ENCODE data around the gene QSOX2.

Gene QSOX2

GRCh38 chr9:136235709-136236455, 9.7 kb downstream of the QSOX2 start:
- no peak for DNase-seq

DNA sequence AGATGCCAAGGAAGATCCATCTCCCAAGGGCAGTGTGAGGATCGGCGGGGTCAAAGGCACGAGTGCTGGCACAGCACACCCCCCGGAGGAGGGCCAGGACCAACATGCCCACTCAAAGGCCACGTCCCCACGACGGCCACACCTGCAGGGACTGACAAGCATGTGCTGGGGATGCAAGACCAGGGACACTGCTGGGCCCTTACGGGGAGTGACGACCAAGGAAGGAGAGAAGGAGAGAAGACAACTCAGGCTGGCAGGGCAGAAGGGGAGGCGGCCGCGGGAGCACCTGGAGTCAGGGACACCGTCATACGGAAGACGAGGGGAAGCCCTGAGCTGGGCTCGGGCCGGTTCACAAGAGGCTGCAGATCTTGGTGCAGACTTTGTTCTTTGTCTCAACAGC, 10.4 kb downstream of the QSOX2 start:
- DNase-seq, result no peak

DNA sequence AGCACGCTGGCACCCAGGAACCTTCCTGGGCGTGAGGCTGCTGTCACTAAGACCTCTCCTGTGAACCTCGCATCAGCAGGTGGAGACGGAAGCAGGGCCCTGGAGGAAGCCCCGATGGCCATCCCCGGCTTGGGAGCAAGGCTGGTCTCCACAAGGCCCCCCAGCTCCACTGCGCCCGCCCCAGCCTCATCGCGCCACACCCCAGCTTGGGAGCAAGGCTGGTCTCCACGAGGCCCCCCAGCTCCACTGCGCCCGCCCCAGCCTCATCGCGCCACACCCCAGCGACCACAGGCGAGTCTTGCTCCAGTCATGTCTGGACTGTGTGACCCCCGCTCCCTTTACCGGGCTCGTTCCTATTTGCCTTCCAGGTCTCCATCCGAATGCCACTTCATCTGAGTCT, 11.0 kb downstream of the QSOX2 start:
- no peak for DNase-seq

- no peak for DNase-seq
Measured at GRCh38 chr9:136233868-136234267, 11.7 kb downstream of the QSOX2 start.

DNA sequence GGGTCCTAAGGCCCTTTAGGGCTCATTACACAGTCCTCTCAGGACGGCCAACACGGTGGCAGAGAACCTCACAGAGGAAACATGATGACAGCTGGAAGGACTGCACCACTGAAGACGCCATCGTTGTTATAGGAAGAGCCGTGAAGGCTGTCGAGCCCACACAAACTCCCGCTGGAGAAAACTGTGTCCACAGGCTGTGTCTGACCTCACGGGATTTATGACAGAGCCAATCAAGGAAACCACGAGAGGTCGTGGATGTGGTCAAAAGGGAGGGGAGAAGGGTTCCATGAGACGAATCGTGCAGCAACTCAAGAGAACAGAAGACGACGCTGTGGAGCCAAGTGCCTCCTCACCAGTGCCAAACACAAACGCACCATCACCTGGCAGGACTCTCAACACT, 12.2 kb downstream of the QSOX2 start:
- DNase-seq, result no peak

DNA sequence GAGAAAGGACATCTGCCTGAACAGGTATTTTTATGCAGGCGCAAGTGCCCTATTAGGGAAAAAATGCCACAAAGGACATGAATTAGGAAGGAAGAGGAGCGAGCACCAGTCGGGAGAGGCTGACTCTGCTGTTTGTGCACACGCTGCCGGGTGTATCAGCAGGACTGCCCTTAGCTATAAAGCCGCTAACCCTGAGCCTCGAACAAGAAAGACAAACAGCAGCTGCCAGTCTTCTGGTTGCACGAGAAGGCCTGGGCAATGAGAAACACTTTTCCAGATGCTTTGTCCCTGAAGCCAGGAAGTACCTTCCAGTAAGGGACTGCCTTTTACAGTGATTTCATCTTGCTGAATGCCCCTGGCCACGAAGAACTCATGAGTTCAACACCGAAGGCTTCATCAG, 12.6 kb downstream of the QSOX2 start:
- no peak for DNase-seq

- no peak for DNase-seq
Measured at GRCh38 chr9:136231478-136232297, 13.9 kb downstream of the QSOX2 start.

- no peak for DNase-seq
Measured at GRCh38 chr9:136230773-136231172, 14.8 kb downstream of the QSOX2 start.

DNA sequence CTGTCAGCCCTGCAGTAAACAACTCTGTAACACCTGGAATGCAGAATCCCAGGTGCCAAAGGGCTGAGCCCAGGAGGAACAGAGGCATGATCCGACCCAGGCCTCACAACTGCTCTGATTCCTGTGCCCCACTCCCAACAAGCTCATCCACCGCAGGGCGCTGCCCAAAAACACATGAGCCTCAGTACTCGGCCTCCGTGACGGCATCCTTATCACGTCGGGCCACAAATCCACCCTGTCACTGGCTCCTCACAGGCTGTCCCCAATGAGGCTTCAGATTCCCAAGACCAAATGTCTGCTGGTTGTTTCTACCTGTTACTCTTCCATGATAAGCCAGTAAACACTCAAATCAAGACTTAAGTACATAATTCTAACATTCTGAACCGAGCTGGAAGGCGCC, 15.2 kb downstream of the QSOX2 start:
- no peak for DNase-seq

DNA sequence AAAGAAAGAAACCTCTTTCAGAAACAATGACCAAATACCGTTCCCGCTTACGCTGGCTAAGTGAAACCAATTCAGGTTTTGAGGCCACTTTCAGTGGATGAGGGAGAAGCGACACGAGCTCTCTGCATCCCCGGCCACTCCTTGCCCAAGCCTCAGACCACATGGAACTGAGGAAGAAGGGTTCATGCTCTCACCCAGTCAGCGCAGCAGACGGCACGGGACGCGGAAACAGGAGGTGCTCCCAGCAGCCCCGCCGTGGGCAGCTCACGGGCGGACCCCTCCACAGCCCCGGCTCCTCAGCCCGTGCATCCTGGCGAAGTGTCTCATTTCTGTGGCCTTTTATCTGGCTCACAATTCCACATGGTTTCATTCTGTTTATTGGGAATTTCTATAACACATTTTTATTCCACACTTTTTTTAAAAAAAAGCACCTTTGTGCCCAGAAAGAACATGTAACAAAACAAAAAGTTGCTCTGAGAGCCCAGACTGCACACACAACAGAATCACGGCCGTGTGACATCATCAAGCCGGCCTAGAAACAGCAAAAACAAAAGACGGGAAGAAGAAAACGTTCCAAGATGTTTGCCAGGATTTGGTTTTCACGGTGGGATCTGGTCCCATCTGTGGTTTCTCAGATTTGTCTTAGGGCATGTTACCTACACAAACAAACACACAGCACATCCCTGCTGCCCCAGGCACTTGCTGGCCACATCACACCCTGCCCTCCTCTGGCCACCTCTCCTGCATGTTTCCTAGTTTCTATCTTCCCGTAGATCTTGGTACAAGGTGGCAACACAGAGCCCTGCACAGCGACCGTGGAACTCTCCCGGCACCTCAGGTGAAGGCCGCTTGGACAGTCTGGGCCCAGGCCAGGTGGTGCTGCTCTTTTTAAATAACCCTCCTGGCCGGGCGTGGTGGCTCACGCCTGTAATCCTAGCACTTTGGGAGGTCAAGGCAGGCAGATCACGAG, 16.2 kb downstream of the QSOX2 start:
- no peak for DNase-seq

GRCh38 chr9:136228107-136228875, 17.3 kb downstream of the QSOX2 start:
- DNase-seq, result no peak

DNA sequence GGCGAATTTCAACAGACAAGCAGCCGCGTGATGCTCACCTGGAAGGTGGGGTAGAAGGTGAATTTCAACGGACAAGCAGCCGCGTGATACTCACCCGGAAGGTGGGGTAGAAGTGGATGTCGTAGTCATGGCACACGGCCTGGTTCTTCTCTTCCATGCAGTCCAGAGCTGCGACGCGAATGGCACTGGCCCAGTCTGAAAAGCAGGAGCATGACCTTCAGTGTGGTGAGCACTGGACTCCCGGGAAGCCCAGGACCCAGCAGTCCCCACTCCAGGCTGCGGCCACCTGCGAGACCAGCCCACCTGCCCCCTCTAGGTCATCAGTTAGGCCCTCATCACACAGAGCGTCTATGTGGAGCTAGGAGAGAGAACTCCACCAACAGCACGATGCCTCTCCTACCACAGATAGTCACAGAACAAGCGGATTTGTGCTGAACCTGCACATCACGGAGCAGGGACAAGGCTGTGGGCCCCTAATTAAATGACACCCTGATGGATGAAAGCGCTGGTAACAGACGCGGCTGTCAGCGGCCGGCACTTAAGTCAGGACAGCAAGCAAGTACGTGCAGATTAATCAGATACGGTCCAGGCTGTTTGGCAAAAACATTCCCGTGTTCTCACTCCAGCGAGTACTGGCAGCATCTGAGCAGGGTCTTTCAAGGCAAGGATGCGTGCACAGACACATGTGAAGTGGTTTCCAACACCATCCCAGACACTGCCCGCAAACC, 18.8 kb downstream of the QSOX2 start:
- DNase-seq, result no peak

DNA sequence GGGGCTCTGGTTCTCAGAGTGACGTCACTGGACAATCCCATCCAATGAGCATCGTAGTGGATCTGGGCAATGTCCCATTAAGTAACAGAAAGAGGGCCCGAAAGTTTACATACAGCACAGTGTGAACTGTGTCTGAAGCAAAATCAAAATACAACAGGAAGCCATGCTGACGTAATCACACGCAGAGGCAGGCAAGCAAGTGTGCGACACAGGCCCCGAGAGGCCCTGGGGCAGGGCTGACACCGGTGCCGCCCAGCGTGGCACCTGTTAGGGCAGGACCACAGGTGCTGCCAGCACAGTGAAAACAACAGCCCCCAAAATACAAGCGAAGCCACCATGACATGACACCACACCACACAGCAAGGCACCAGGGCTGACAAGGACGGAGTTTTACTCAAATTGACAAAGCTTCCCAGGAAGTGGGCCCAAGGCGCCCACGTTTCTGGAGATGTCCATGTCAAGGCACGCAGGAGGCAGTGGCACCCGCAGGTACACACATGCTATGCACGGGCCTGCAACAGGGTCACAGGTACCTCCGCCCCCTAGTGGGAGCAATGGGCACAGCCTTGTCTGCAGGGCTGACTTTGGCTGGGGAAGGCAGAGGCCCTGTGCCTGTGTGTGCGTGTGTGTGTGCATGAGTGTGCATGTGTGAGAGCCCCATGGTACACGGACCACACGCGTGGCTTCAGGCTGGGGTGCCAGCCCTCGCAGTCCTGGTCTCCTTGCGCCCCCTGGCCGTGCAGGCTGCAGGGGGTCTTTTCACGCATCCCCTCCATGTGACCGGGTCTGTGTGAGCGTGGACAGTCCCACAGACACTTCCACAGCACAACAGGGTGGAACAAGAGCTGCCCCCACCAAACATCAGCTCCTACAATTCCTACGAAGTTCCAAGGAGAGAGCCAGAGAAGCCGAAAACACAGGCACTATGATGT, 19.6 kb downstream of the QSOX2 start:
- DNase-seq, result no peak

GRCh38 chr9:136225366-136225747, 20.3 kb downstream of the QSOX2 start:
- DNase-seq, result no peak

DNA sequence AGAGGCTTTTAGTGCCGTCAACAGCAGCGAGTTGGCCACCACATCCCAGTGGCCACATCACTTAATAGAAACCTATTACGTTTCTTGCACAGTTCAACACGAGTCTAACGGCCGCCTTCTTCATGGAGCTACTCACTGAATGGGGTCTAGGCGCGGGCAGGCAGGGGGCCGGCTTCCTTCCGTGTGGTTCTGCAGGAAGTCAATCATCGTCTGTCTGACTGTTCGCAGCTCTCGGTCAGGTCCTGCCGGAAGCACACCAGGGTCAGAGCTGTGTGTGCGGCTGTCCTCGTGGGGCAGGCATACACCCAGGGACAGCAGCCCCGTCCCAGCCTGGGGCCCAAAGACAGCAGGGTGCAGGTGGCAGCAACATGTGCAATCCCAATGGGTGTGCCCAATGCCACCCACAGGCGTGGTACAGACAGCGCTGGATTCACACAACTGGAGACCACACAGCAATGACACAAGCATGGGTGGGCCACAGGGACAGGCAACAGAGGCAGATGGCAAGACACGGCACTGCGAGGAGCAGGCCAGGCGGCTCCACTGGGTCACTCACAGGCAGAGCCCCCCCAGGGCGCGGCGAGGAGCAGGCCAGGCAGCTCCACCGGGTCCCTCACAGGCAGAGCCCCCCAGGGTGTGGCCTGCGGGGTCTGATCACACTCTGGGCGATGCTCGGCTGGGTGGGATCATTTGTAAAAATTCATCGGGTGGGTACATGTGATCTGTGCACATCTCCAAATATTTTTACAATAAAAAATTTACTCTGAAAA, 21.6 kb downstream of the QSOX2 start:
- no peak for DNase-seq

GRCh38 chr9:136222906-136223285, 22.7 kb downstream of the QSOX2 start:
- no peak for DNase-seq

- DNase-seq, result no peak
Measured at GRCh38 chr9:136222166-136222905, 23.3 kb downstream of the QSOX2 start.

GRCh38 chr9:136220017-136220729, 25.4 kb downstream of the QSOX2 start:
- DNase-seq, result no peak
